Peyer's patch (tissue), 4 donors: Measurements from ENCODE around the gene NHERF1. TPM values are rescaled to one million over a fixed set of nuclear protein-coding genes. Genes with fewer than 3 reads are reported as not detected.

Source experiments
- DNase-seq, 3 donors: peaks; one replicate each; pipeline ENCODE4 v3.0.0-alpha.2; 2017 to 2019
- H3K27ac ChIP-seq, 4 donors: fragments of 200-600 bp; sonication (generic); one replicate each; pipeline ENCODE4 v1.5.1; 2016 to 2019
- H3K27me3 ChIP-seq, 2 donors: fragments of 200-600 bp; sonication (generic); one replicate each; pipeline ENCODE4 v1.5.1; 2019
- H3K36me3 ChIP-seq, 3 donors: fragments of 200-600 bp; sonication (generic); one replicate each; pipeline ENCODE4 v1.5.1; 2016 to 2019
- H3K4me1 ChIP-seq, 4 donors: fragments of 200-600 bp; sonication (generic); one replicate each; pipeline ENCODE4 v1.5.1; 2016 to 2019
- H3K4me3 ChIP-seq, 4 donors: fragments of 200-600 bp; sonication (generic); 1 replicate in 3 of 4; 2 replicates in 1 of 4; pipeline ENCODE4 v1.5.1; 2016 to 2019; ENCODE audit warnings: mild to moderate bottlenecking in 1 of 4
- H3K9me3 ChIP-seq, 4 donors: fragments of 200-600 bp; sonication (generic); one replicate each; pipeline ENCODE4 v1.5.1; 2016 to 2019; ENCODE audit warnings: mild to moderate bottlenecking in 1 of 4
- CTCF ChIP-seq, 6 experiments: fragments of 450-650 bp in 4 of 6; fragments of 200-600 bp in 2 of 6; sonication (generic) in 1 of 6; IDR thresholded peaks; one replicate each; pipeline ENCODE4 v1.5.1; 2017 to 2019; ENCODE audit warnings: antibody characterized with exemption in 6 of 6, mild to moderate bottlenecking in 3 of 6, moderate library complexity in 1 of 6
- POLR2A ChIP-seq, 2 donors: fragments of 450-650 bp; IDR thresholded peaks; one replicate each; pipeline ENCODE4 v1.5.1; 2017; ENCODE audit warnings: antibody characterized with exemption in 2 of 2, mild to moderate bottlenecking in 2 of 2, moderate library complexity in 2 of 2
- total RNA-seq, 4 donors: library from RNA; depleted of rRNA; stranded (reverse); fragments of >200 nt; gene quantifications; one replicate each; pipeline ENCODE4 v1.1.0, GENCODE V29; 2016

NHERF1 gene
- total RNA-seq, 4 donors from 2014 or later: 121 to 600 (median 488) TPM

GRCh38 chr17:74759941-74760340 lies 11.5 kb downstream of the NHERF1 start:
- Histone ChIP-seq H3K27me3 (no peaks in the 10 kb centered on the region), H3K27ac (peak overlapping the region; percentile 36 to 88 (median 68)), H3K4me3 (peak overlapping the region in 2 of 4 donors; percentile 25 to 32), H3K4me1 (peaks cover 36 to 83% (median 43%) of the 10 kb centered on the region in 4 donors), H3K9me3 (no peaks in the 10 kb centered on the region), H3K36me3 (peaks cover 0 to 1% (median 0%) of the 10 kb centered on the region in 3 donors)
- peak in 1 of 3 donors; percentile 66 for DNase-seq
- TF ChIP-seq CTCF (IDR thresholded peaks at IDR 0.05): no peak
- TF ChIP-seq POLR2A (IDR thresholded peaks at IDR 0.05): no peak

- Histone ChIP-seq H3K4me1 (peaks cover 36 to 83% (median 43%) of the 10 kb centered on the region in 4 donors), H3K27ac (peak overlapping the region; percentile 25 to 88 (median 55)), H3K4me3 (peak overlapping the region in 2 of 4 donors; percentile 9 to 32), H3K36me3 (no peaks in the 10 kb centered on the region), H3K27me3 (no peaks in the 10 kb centered on the region), H3K9me3 (no peaks in the 10 kb centered on the region)
- DNase-seq: peak in 1 of 3 donors; percentile 53
- TF ChIP-seq POLR2A (IDR thresholded peaks at IDR 0.05) (no peak), CTCF (IDR thresholded peaks at IDR 0.05) (no peak)
These were observed 12.1 kb downstream of the NHERF1 start for GRCh38 chr17:74760404-74761105.

DNA sequence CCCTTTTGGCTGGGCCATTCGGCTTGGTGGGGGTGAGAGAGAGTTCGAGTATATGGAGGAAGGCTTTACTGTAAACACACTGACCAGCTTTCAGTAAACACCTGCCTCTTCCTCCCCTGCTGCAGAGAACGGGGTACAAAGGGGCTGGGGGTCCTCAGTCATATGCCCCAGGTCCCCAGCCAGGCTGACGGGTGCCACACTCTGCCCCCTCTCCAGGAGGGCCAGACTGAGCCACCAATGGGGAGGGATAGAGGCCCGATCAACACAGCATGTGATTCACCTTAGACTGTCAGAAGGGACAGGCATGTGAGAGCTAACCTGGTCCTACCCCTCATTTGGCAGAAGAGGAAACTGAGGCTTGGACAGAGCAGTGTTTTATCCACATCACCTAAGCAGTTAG lies 13.0 kb downstream of the NHERF1 start:
- no peaks in the 10 kb centered on the region for H3K27me3 ChIP-seq
- H3K27ac ChIP-seq: peak overlapping the region in 2 of 4 donors; percentile 74 to 88
- no peaks in the 10 kb centered on the region for H3K36me3 ChIP-seq
- H3K9me3 ChIP-seq: no peaks in the 10 kb centered on the region
- DNase-seq: no peak
- peaks cover 36 to 86% (median 43%) of the 10 kb centered on the region in 4 donors for H3K4me1 ChIP-seq
- TF ChIP-seq POLR2A (IDR thresholded peaks at IDR 0.05) (no peak), CTCF (IDR thresholded peaks at IDR 0.05) (no peak)
- H3K4me3 ChIP-seq: no peak overlapping the region

- H3K4me1 ChIP-seq: peaks cover 36 to 86% (median 40%) of the 10 kb centered on the region in 4 donors
- H3K9me3 ChIP-seq: no peaks in the 10 kb centered on the region
- peak in 1 of 3 donors; percentile 44 for DNase-seq
- no peaks in the 10 kb centered on the region for H3K27me3 ChIP-seq
- TF ChIP-seq CTCF (IDR thresholded peaks at IDR 0.05): no peak
- no peak for TF ChIP-seq POLR2A (IDR thresholded peaks at IDR 0.05)
- no peak overlapping the region for H3K4me3 ChIP-seq
- peaks cover 0 to 2% (median 0%) of the 10 kb centered on the region in 3 donors for H3K36me3 ChIP-seq
- H3K27ac ChIP-seq: peak overlapping the region in 2 of 4 donors; percentile 83 to 88
These were observed 13.5 kb downstream of the NHERF1 start for GRCh38 chr17:74761931-74762330.

GRCh38 chr17:74763565-74764387 lies 15.3 kb downstream of the NHERF1 start:
- Histone ChIP-seq H3K36me3 (peaks cover 0 to 20% (median 0%) of the 10 kb centered on the region in 3 donors), H3K9me3 (no peaks in the 10 kb centered on the region), H3K27me3 (no peaks in the 10 kb centered on the region), H3K4me3 (peak overlapping the region in 2 of 4 donors; percentile 38 to 47), H3K27ac (peak overlapping the region in 3 of 4 donors; percentile 75 to 88 (median 83)), H3K4me1 (peaks cover 18 to 84% (median 24%) of the 10 kb centered on the region in 4 donors)
- peak in 2 of 3 donors; percentile 91 for DNase-seq
- peak; percentile 79 to 89 for TF ChIP-seq POLR2A (IDR thresholded peaks at IDR 0.05)
- TF ChIP-seq CTCF (IDR thresholded peaks at IDR 0.05): no peak
